Uterus (tissue), 4 donors: ENCODE data around the gene KIF1B. TPM values are rescaled to one million over a fixed set of nuclear protein-coding genes. Genes with fewer than 3 reads are reported as not detected.

ENCODE experiments used
- DNase-seq, 2 donors: peaks; one replicate each; pipeline ENCODE4 v3.0.0-alpha.2; 2019 to 2020
- H3K27ac ChIP-seq, 2 donors: fragments of 200-600 bp; sonication (generic); 1 replicate in 1 of 2; 2 replicates in 1 of 2; pipeline ENCODE4 v1.5.1; 2016 to 2018
- H3K27me3 ChIP-seq, 2 donors: fragments of 200-600 bp; sonication (generic); one replicate each; pipeline ENCODE4 v1.5.1; 2018 to 2019; ENCODE audit warnings: control low read depth in 1 of 2
- H3K36me3 ChIP-seq, 2 donors: fragments of 200-600 bp; sonication (generic); one replicate each; pipeline ENCODE4 v1.5.1; 2019; ENCODE audit warnings: control low read depth in 1 of 2
- H3K4me1 ChIP-seq, 2 donors: fragments of 200-600 bp; sonication (generic); one replicate each; pipeline ENCODE4 v1.5.1; 2018 to 2019; ENCODE audit warnings: control low read depth in 1 of 2
- H3K4me3 ChIP-seq, 2 donors: fragments of 200-600 bp; sonication (generic); 1 replicate in 1 of 2; 2 replicates in 1 of 2; pipeline ENCODE4 v1.5.1; 2018 to 2019; ENCODE audit warnings: mild to moderate bottlenecking in 1 of 2
- H3K9me3 ChIP-seq, 2 donors: fragments of 200-600 bp; sonication (generic); one replicate each; pipeline ENCODE4 v1.5.1; 2019; ENCODE audit warnings: control low read depth in 1 of 2
- POLR2A ChIP-seq, 2 donors: fragments of 450-650 bp; IDR thresholded peaks; one replicate each; pipeline ENCODE4 v1.6.1; 2016; ENCODE audit warnings: antibody characterized with exemption in 2 of 2, mild to moderate bottlenecking in 1 of 2, moderate library complexity in 1 of 2
- intact Hi-C: fragments of 100-400 bp; cut with DNase I; formaldehyde crosslinking; loops from one replicate; pipeline ENCODE4 v1.15.1; 2023; ENCODE audit warnings: low total_unique reads
- total RNA-seq, 4 donors: library from RNA; depleted of rRNA in 3 of 4; stranded (reverse); fragments of >200 nt in 3 of 4; gene quantifications; one replicate each; pipeline versions ENCODE4 v1.1.0 to v1.2.4, GENCODE V29; 2014 to 2023
- TF ChIP-seq, protein P1 (sequence below), 4 experiments: fragments of 200-600 bp in 2 of 4; fragments of 450-650 bp in 2 of 4; sonication (generic) in 2 of 4; IDR thresholded peaks; one replicate each; pipeline ENCODE4 v1.5.1; 2016 to 2019; ENCODE audit warnings: antibody characterized with exemption in 4 of 4, mild to moderate bottlenecking in 2 of 4, moderate library complexity in 1 of 4
- donor health status: DM: yes; HTN: yes; CAD: no.

The KIF1B gene
- total RNA-seq, 4 donors from 2014 or later, result 26.4 to 89.6 (median 45.1) TPM

DNA sequence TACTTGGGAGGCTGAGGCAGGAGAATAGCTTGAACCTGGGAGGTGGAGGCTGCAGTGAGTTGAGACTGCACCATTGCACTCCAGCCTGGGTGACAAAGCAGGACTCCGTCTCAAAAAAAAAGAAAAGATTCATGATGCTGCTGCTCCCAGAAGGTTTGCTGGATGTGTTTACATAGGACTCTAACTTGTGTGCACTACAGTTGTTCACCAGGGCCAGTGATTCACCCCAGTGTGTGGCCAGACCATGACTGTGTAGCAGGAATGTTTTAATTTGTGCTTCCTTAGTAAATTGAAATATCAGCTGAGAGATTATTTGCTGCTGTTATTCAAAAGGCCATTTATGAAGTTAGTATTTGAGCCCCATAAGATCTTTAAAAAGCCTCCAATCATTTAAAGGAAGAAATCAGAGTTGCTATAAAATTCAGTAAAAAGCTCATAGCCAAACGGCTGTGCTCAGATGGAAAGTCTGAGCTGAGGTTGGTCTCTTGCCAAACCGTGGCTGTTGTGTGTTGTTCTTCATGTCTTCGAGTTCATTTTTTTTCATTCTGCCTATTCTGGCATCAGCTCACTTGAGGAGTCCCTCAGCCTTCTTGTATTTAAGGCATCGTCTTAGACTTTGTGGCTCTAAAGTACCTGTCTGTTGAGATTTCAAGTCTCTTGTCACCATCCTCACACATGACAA lies 170.4 kb downstream of the KIF1B start:
- H3K27ac ChIP-seq, result no peak overlapping the region
- no peaks in the 10 kb centered on the region for H3K9me3 ChIP-seq
- H3K36me3 ChIP-seq, result no peaks in the 10 kb centered on the region
- H3K27me3 ChIP-seq, result no peaks in the 10 kb centered on the region
- intact Hi-C loops, result no loop called here
- no peak overlapping the region for H3K4me3 ChIP-seq
- H3K4me1 ChIP-seq, result no peaks in the 10 kb centered on the region
- TF ChIP-seq, protein P1, sequence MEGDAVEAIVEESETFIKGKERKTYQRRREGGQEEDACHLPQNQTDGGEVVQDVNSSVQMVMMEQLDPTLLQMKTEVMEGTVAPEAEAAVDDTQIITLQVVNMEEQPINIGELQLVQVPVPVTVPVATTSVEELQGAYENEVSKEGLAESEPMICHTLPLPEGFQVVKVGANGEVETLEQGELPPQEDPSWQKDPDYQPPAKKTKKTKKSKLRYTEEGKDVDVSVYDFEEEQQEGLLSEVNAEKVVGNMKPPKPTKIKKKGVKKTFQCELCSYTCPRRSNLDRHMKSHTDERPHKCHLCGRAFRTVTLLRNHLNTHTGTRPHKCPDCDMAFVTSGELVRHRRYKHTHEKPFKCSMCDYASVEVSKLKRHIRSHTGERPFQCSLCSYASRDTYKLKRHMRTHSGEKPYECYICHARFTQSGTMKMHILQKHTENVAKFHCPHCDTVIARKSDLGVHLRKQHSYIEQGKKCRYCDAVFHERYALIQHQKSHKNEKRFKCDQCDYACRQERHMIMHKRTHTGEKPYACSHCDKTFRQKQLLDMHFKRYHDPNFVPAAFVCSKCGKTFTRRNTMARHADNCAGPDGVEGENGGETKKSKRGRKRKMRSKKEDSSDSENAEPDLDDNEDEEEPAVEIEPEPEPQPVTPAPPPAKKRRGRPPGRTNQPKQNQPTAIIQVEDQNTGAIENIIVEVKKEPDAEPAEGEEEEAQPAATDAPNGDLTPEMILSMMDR (IDR thresholded peaks at IDR 0.05), result no peak
- TF ChIP-seq POLR2A (IDR thresholded peaks at IDR 0.05), result no peak
- no peak for DNase-seq

DNA sequence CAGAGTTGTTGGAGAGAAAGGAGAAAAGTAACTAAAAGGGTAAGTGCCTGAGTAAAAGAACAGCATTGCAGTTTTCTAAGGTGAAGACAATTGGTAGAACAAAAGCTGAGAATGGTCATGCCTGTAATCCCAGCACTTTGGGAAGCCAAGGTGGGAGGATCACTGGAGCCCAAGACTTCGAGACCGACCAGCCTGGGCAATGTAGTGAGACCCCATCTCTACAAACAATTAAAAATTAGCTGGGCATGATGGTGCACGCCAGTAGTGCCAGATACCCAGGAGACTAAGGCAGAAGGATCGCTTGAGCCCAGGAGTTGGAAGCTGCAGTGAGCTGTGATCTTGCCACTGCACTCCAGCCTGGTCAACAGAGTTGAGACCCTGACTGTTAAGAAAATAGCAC lies 173.3 kb downstream of the KIF1B start:
- intact Hi-C loops, result no loop called here
- Histone ChIP-seq H3K27me3 (no peaks in the 10 kb centered on the region), H3K4me3 (no peak overlapping the region), H3K36me3 (no peaks in the 10 kb centered on the region), H3K27ac (no peak overlapping the region), H3K9me3 (no peaks in the 10 kb centered on the region), H3K4me1 (no peaks in the 10 kb centered on the region)
- no peak for DNase-seq
- no peak for TF ChIP-seq POLR2A (IDR thresholded peaks at IDR 0.05)
- TF ChIP-seq, protein P1 (IDR thresholded peaks at IDR 0.05), result no peak

DNA sequence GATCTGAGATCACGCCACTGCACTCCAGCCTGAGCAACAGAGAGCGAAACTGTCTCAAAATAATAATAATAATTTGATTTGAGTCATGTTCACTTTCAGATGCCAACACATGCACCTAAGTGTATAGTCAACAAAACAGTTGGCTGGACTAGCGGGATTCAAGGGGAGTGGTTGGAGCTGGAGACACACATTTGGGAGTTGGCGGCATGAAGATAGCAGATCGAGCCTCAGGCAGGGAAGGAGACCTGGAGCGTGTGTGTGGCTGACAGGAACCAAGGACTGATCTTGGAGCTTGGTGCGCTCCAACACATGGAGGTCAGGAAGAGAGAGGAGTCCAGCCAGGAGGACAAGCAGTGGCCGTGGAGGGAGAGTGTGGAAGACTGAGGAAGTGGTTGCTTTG lies 173.8 kb downstream of the KIF1B start:
- Histone ChIP-seq H3K36me3 (no peaks in the 10 kb centered on the region), H3K9me3 (no peaks in the 10 kb centered on the region), H3K27ac (no peak overlapping the region), H3K4me3 (no peak overlapping the region), H3K4me1 (no peaks in the 10 kb centered on the region), H3K27me3 (no peaks in the 10 kb centered on the region)
- DNase-seq, result no peak
- no peak for TF ChIP-seq POLR2A (IDR thresholded peaks at IDR 0.05)
- TF ChIP-seq, protein P1 (IDR thresholded peaks at IDR 0.05), result no peak
- intact Hi-C loops, result no loop called here

DNA sequence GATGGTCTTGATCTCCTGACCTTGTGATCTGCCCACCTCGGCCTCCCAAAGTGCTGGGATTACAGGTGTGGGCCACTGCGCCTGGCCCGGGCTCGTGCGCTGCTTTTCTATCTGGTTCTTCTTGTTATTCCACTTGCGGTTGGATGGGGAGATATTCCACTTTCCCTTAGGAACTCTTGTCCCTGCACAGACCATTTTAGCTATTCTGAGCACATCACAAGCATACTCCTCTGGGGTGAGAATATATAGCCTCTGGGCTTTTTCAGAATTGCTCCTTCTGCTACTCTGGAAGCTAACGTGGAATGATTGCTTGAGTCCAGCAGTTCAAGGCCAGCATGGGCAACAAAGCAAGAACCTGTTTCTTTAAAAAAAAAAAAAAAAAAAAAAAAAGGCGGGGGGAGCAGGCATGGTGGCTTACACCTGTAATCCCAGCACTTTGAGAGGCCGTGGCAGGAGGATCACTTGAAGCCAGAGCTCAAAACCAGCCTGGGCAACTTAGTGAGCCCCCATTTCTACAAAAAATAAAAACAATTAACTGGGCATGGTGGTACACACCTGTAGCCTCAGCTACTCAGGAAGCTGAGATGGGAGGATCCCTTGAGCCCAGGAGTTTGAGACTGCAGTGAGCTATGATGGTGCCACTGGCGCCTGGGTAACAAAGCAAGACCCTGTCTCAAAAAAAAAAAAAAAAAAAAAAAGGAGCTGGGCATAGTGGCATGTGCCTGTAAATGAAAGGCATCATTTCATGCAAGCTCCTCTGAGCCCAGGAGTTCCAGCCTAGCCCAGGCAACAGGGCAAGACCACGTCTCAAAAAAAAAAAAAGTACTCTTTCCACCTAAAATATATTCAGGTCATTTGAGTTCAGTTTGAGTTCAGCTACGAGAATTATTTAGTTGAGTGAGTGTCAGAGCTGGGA lies 176.6 kb downstream of the KIF1B start:
- Histone ChIP-seq H3K27ac (peak overlapping the region in 1 of 2 donors; percentile 68), H3K4me1 (no peaks in the 10 kb centered on the region), H3K9me3 (no peaks in the 10 kb centered on the region), H3K4me3 (no peak overlapping the region), H3K27me3 (no peaks in the 10 kb centered on the region), H3K36me3 (no peaks in the 10 kb centered on the region)
- no peak for DNase-seq
- TF ChIP-seq, protein P1 (IDR thresholded peaks at IDR 0.05), result no peak
- no peak for TF ChIP-seq POLR2A (IDR thresholded peaks at IDR 0.05)
- intact Hi-C loops, result no loop called here
